ENCODE data around the gene KCNA1.

DNA sequence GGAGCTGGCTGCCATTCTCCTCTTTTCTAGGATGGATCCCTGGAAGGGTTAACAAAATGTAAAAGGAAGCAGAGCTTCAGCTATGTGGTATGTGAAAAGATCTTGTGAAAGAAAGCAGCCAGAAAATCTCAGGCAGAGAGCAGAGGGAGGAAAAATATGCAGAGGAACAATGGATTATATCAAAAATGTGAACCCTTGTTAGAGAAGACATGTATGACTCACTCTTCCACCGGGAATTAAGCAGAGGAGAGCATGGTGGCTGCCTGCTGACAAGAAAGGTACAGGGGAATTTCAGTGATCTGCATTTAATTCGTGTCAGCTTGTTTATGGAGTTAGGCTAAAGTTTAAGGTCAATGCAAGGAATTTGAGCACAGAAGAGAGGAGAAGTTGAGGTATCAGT, 46.3 kb downstream of the KCNA1 start:
- TF ChIP-seq, protein P1, sequence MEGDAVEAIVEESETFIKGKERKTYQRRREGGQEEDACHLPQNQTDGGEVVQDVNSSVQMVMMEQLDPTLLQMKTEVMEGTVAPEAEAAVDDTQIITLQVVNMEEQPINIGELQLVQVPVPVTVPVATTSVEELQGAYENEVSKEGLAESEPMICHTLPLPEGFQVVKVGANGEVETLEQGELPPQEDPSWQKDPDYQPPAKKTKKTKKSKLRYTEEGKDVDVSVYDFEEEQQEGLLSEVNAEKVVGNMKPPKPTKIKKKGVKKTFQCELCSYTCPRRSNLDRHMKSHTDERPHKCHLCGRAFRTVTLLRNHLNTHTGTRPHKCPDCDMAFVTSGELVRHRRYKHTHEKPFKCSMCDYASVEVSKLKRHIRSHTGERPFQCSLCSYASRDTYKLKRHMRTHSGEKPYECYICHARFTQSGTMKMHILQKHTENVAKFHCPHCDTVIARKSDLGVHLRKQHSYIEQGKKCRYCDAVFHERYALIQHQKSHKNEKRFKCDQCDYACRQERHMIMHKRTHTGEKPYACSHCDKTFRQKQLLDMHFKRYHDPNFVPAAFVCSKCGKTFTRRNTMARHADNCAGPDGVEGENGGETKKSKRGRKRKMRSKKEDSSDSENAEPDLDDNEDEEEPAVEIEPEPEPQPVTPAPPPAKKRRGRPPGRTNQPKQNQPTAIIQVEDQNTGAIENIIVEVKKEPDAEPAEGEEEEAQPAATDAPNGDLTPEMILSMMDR (IDR thresholded peaks at IDR 0.05) = no peak
- TF ChIP-seq, protein P2, sequence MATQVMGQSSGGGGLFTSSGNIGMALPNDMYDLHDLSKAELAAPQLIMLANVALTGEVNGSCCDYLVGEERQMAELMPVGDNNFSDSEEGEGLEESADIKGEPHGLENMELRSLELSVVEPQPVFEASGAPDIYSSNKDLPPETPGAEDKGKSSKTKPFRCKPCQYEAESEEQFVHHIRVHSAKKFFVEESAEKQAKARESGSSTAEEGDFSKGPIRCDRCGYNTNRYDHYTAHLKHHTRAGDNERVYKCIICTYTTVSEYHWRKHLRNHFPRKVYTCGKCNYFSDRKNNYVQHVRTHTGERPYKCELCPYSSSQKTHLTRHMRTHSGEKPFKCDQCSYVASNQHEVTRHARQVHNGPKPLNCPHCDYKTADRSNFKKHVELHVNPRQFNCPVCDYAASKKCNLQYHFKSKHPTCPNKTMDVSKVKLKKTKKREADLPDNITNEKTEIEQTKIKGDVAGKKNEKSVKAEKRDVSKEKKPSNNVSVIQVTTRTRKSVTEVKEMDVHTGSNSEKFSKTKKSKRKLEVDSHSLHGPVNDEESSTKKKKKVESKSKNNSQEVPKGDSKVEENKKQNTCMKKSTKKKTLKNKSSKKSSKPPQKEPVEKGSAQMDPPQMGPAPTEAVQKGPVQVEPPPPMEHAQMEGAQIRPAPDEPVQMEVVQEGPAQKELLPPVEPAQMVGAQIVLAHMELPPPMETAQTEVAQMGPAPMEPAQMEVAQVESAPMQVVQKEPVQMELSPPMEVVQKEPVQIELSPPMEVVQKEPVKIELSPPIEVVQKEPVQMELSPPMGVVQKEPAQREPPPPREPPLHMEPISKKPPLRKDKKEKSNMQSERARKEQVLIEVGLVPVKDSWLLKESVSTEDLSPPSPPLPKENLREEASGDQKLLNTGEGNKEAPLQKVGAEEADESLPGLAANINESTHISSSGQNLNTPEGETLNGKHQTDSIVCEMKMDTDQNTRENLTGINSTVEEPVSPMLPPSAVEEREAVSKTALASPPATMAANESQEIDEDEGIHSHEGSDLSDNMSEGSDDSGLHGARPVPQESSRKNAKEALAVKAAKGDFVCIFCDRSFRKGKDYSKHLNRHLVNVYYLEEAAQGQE (IDR thresholded peaks at IDR 0.05; ENCODE audit: insufficient read depth in 1 of 2, low read depth in 2 of 2, low read length in 1 of 2) = no peak

Data from Panc1 (cell line).